Measurements from ENCODE around the gene TRIM67. TPM values are rescaled to one million over a fixed set of nuclear protein-coding genes. Genes with fewer than 3 reads are reported as not detected.

Gene TRIM67
- total and polyA plus RNA-seq, 12 donors: 0.06 to 1.5 (median 0.31) TPM

DNA sequence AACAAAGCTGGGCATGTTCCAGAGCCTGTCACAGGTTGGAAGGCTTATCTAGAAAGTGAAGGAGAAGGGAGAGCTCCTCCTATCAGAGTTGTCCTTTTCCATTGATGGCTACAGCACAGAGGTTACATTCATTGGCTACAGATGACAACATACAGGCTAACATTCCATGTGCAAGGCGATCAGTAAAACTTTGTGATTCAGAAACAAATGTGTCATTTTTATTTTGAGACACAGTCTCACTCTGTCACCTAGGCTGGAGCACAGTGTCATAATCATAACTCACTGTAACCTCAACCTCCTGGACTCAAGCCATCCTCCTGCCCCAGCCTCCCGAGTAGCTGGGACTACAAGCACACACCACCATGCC is 32.6 kb downstream of the TRIM67 start:
- H3K27me3 ChIP-seq: no peaks in the 10 kb centered on the region
- TF ChIP-seq, protein P1, sequence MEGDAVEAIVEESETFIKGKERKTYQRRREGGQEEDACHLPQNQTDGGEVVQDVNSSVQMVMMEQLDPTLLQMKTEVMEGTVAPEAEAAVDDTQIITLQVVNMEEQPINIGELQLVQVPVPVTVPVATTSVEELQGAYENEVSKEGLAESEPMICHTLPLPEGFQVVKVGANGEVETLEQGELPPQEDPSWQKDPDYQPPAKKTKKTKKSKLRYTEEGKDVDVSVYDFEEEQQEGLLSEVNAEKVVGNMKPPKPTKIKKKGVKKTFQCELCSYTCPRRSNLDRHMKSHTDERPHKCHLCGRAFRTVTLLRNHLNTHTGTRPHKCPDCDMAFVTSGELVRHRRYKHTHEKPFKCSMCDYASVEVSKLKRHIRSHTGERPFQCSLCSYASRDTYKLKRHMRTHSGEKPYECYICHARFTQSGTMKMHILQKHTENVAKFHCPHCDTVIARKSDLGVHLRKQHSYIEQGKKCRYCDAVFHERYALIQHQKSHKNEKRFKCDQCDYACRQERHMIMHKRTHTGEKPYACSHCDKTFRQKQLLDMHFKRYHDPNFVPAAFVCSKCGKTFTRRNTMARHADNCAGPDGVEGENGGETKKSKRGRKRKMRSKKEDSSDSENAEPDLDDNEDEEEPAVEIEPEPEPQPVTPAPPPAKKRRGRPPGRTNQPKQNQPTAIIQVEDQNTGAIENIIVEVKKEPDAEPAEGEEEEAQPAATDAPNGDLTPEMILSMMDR (IDR thresholded peaks at IDR 0.05): no peak
- no peak for TF ChIP-seq POLR2A (IDR thresholded peaks at IDR 0.05)

DNA sequence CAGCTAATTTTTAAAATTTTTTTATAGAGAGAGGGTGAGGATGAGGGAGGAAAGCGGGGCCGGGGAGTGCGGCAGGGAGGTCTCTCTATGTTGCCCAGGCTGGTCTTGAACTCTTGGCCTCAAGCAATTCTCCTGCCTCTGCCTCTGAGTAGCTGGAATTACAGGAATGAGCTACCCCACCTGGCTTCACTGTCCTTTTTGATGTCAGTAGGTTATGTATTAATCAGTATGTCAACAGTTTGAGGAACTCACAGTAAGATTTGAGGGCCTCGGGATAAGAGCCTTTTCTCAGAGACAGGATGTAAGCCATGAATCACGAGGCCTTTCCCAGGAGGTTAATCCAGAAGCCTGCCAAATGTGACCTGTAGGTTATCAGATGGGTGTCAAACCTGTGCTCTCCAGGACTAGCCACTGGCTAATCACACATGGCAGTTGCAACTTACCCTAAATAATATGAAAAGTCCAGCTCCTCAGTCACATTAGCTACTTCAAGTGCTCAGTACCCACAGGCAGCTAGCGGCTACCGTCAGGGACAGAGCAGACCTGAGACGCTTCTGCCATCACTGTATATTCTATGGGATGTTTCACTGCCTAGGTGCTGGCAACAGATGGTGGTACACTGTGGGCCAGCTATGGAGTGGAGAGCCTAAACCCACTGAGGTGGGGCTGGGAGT is 33.1 kb downstream of the TRIM67 start:
- no peaks in the 10 kb centered on the region for H3K9me3 ChIP-seq (replicated peaks in 1 of 3)
- H3K4me1 ChIP-seq (replicated peaks in 1 of 2): peaks cover 0 to 6% of the 10 kb centered on the region in 2 donors
- H3K27me3 ChIP-seq: no peaks in the 10 kb centered on the region
- DNase-seq: no peak
- H3K36me3 ChIP-seq (replicated peaks in 1 of 2): no peaks in the 10 kb centered on the region
- no peak overlapping the region for H3K27ac ChIP-seq
- no peak overlapping the region for H3K4me3 ChIP-seq
- WGBS, 4 donors: 82 to 88% (median 84%) methylated on average over 5 to 8 of the region's 8 CpGs
- no peak for TF ChIP-seq POLR2A (IDR thresholded peaks at IDR 0.05)
- TF ChIP-seq, protein P1 (IDR thresholded peaks at IDR 0.05): no peak
- intact Hi-C loops (cut with DNase I): no loop called here

More for the DNA sequence above, 32.6 kb downstream of the TRIM67 start:
- Histone ChIP-seq H3K27ac (no peak overlapping the region), H3K4me1 (replicated peaks in 1 of 2) (peaks cover 0 to 6% of the 10 kb centered on the region in 2 donors), H3K9me3 (replicated peaks in 1 of 3) (no peaks in the 10 kb centered on the region), H3K4me3 (no peak overlapping the region), H3K36me3 (replicated peaks in 1 of 2) (no peaks in the 10 kb centered on the region)
- intact Hi-C loops (cut with DNase I): no loop called here
- no peak for DNase-seq
- WGBS, 4 donors: 77 to 92% (median 85%) methylated on average over 2 of the region's 2 CpGs

DNA sequence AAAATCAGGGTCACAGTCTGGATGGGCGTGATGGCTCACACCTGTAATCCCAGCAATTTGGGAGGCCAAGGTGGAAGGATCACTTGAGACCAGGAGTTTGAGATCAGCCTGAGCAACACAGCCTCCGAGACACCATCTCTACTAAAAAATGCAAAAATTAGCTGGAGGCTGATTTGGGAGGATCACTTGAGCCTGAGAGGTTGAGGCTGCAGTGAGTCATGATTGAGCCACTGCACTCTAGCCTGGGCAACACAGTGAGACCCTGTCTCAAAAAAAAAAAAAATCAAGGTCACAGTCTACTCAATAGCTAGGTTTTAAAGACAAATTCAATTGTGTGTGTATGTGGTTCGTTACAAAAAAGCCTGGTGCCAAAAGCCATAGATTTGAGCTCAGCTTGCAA is 34.4 kb downstream of the TRIM67 start:
- H3K4me3 ChIP-seq: no peak overlapping the region
- no peak for TF ChIP-seq POLR2A (IDR thresholded peaks at IDR 0.05)
- TF ChIP-seq, protein P1 (IDR thresholded peaks at IDR 0.05): no peak
- DNase-seq: no peak
- peaks cover 6 to 11% of the 10 kb centered on the region in 2 donors for H3K4me1 ChIP-seq (replicated peaks in 1 of 2)
- H3K9me3 ChIP-seq (replicated peaks in 1 of 3): no peaks in the 10 kb centered on the region
- intact Hi-C loops (cut with DNase I): no loop called here
- H3K36me3 ChIP-seq (replicated peaks in 1 of 2): no peaks in the 10 kb centered on the region
- H3K27me3 ChIP-seq: no peaks in the 10 kb centered on the region
- no peak overlapping the region for H3K27ac ChIP-seq
- 82 to 100% (median 91%) methylated on average over 3 of the region's 3 CpGs for WGBS, 4 donors

DNA sequence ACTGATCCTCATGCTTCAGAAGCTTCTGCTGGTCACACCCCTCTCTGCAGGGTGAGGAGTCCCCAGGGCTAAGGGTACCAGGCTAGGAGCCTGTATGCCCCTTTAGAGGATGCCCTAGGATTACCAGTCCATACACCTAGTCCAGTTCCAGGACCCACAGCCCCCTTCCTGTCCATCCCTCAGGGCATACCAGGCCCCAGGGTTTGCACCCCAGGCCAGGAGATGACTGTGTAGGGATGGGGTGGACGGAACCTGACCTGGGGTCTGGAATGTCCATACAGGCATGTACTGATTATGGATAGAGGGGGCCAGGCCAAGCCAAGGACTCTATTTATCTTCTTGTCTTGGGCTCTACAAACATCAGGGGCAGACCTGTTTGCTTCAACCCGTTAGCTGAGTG is 34.9 kb downstream of the TRIM67 start:
- Histone ChIP-seq H3K4me1 (replicated peaks in 1 of 2) (peaks cover 6 to 11% of the 10 kb centered on the region in 2 donors), H3K9me3 (replicated peaks in 1 of 3) (no peaks in the 10 kb centered on the region), H3K27ac (no peak overlapping the region), H3K4me3 (no peak overlapping the region), H3K36me3 (replicated peaks in 1 of 2) (no peaks in the 10 kb centered on the region), H3K27me3 (no peaks in the 10 kb centered on the region)
- WGBS, 4 donors: 81 to 100% (median 91%) methylated on average over 1 to 2 of the region's 2 CpGs
- DNase-seq: no peak
- no peak for TF ChIP-seq POLR2A (IDR thresholded peaks at IDR 0.05)
- TF ChIP-seq, protein P1 (IDR thresholded peaks at IDR 0.05): no peak
- intact Hi-C loops (cut with DNase I): no loop called here
